Nephron (organoid): ENCODE results near the gene GPR39.

Experiments
- H3K27ac Mint-ChIP-seq, 3 experiments: 2 replicates each; pipeline ENCODE4 v1.8.0; 2020; ENCODE audit warnings: mixed read lengths in 3 of 3, mild to moderate bottlenecking in 2 of 3, moderate library complexity in 1 of 3
- H3K27me3 Mint-ChIP-seq: 2 replicates; pipeline ENCODE4 v1.8.0; 2021; ENCODE audit warnings: low read depth, mild to moderate bottlenecking, moderate library complexity, mixed read lengths
- H3K36me3 Mint-ChIP-seq: 2 replicates; pipeline ENCODE4 v1.8.0; 2020; ENCODE audit warnings: low read depth, mixed read lengths
- H3K4me1 Mint-ChIP-seq: 2 replicates; pipeline ENCODE4 v1.8.0; 2020; ENCODE audit warnings: mixed read lengths
- H3K4me3 Mint-ChIP-seq, 3 experiments: 2 replicates each; pipeline ENCODE4 v1.8.0; 2020; ENCODE audit warnings: mild to moderate bottlenecking in 3 of 3, mixed read lengths in 3 of 3, moderate library complexity in 2 of 3
- H3K9me3 Mint-ChIP-seq: 2 replicates; pipeline ENCODE4 v1.8.0; 2020; ENCODE audit warnings: mixed read lengths
- CTCF ChIP-seq, 3 experiments: fragments of 200-600 bp; sonication (generic); IDR thresholded peaks; one replicate each; pipeline ENCODE4 v1.5.0; 2021; ENCODE audit warnings: antibody characterized with exemption in 3 of 3; ENCODE audit not compliant: unreplicated experiment in 3 of 3

The GPR39 gene

GRCh38 chr2:132646540-132647108 lies 230.0 kb downstream of the GPR39 start:
- peaks cover 18% of the 10 kb centered on the region for H3K27me3 Mint-ChIP-seq
- no peaks in the 10 kb centered on the region for H3K9me3 Mint-ChIP-seq
- no peak overlapping the region for H3K4me3 Mint-ChIP-seq
- peaks cover 36% of the 10 kb centered on the region for H3K36me3 Mint-ChIP-seq
- H3K4me1 Mint-ChIP-seq: no peaks in the 10 kb centered on the region
- TF ChIP-seq CTCF (IDR thresholded peaks at IDR 0.05; ENCODE audit: unreplicated experiment in 3 of 3): no peak
- H3K27ac Mint-ChIP-seq: no peak overlapping the region

GRCh38 chr2:132651115-132652045 lies 234.8 kb downstream of the GPR39 start:
- Mint-ChIP-seq H3K4me1 (peaks cover 7% of the 10 kb centered on the region), H3K9me3 (no peaks in the 10 kb centered on the region), H3K4me3 (no peak overlapping the region)

GRCh38 chr2:132652474-132652873 lies 235.9 kb downstream of the GPR39 start:
- peaks cover 35% of the 10 kb centered on the region for H3K27me3 Mint-ChIP-seq
- H3K4me1 Mint-ChIP-seq: peaks cover 11% of the 10 kb centered on the region
- H3K36me3 Mint-ChIP-seq: peaks cover 36% of the 10 kb centered on the region
- H3K9me3 Mint-ChIP-seq: no peaks in the 10 kb centered on the region
- H3K4me3 Mint-ChIP-seq: no peak overlapping the region
- TF ChIP-seq CTCF (IDR thresholded peaks at IDR 0.05; ENCODE audit: unreplicated experiment in 3 of 3): no peak
- no peak overlapping the region for H3K27ac Mint-ChIP-seq

More at GRCh38 chr2:132651115-132652045, 234.8 kb downstream of the GPR39 start:
- Mint-ChIP-seq H3K27me3 (peaks cover 32% of the 10 kb centered on the region), H3K27ac (no peak overlapping the region), H3K36me3 (peaks cover 30% of the 10 kb centered on the region)
- TF ChIP-seq CTCF (IDR thresholded peaks at IDR 0.05; ENCODE audit: unreplicated experiment in 3 of 3): peak; percentile 68 to 80 (median 76)

GRCh38 chr2:132654335-132654734 lies 237.7 kb downstream of the GPR39 start:
- no peaks in the 10 kb centered on the region for H3K9me3 Mint-ChIP-seq
- peaks cover 42% of the 10 kb centered on the region for H3K27me3 Mint-ChIP-seq
- peaks cover 11% of the 10 kb centered on the region for H3K4me1 Mint-ChIP-seq
- TF ChIP-seq CTCF (IDR thresholded peaks at IDR 0.05; ENCODE audit: unreplicated experiment in 3 of 3): no peak
- no peak overlapping the region for H3K27ac Mint-ChIP-seq
- peaks cover 54% of the 10 kb centered on the region for H3K36me3 Mint-ChIP-seq
- H3K4me3 Mint-ChIP-seq: no peak overlapping the region

GRCh38 chr2:132654968-132655367 lies 238.4 kb downstream of the GPR39 start:
- Mint-ChIP-seq H3K4me3 (no peak overlapping the region), H3K4me1 (peaks cover 11% of the 10 kb centered on the region), H3K27ac (no peak overlapping the region), H3K36me3 (peaks cover 57% of the 10 kb centered on the region), H3K9me3 (no peaks in the 10 kb centered on the region), H3K27me3 (peaks cover 39% of the 10 kb centered on the region)
- TF ChIP-seq CTCF (IDR thresholded peaks at IDR 0.05; ENCODE audit: unreplicated experiment in 3 of 3): no peak
